HEK293T (cell line): Measurements from ENCODE around the gene IL12B.
"Not testable (repeated sequence)": the region's sequence is repeated elsewhere in the genome, so short reads cannot be mapped to it uniquely, and the experiment has no call there.

Experiments
- ARNT ChIP-seq: fragments of 450-650 bp; IDR thresholded peaks from 2 replicates; pipeline ENCODE4 v1.6.1; 2017; ENCODE audit warnings: mild to moderate bottlenecking
- CTBP1 ChIP-seq: fragments of 450-650 bp; IDR thresholded peaks from 2 replicates; pipeline ENCODE4 v1.6.1; 2016; ENCODE audit warnings: borderline replicate concordance
- ELF4 ChIP-seq: fragments of 450-650 bp; IDR thresholded peaks from 2 replicates; pipeline ENCODE4 v1.6.1; 2017; ENCODE audit warnings: antibody characterized with exemption
- FOXA1 ChIP-seq: fragments of 450-650 bp; IDR thresholded peaks from 2 replicates; pipeline ENCODE4 v1.6.1; 2016; ENCODE audit warnings: mild to moderate bottlenecking
- L3MBTL2 ChIP-seq: fragments of 450-650 bp; conservative IDR thresholded peaks from 2 replicates; pipeline ENCODE4 v1.6.1; 2016; ENCODE audit warnings: mild to moderate bottlenecking
- SP1 ChIP-seq: fragments of 450-650 bp; IDR thresholded peaks from 2 replicates; pipeline ENCODE4 v1.6.1; 2017

- not testable (repeated sequence) for TF ChIP-seq SP1, FOXA1, ARNT, L3MBTL2, CTBP1, ELF4
Observed at GRCh38 chr5:159350216-159350615, 19.9 kb upstream of the IL12B start.
